GM12801 (cell line): ENCODE data around the gene SPACA6.

Experiments
- TF ChIP-seq, protein P1 (sequence below): IDR thresholded peaks from one replicate; pipeline ENCODE4 v1.5.1; 2011; ENCODE audit warnings: control low read depth; ENCODE audit not compliant: insufficient read length; ENCODE audit errors: extremely low read depth

SPACA6 gene

DNA sequence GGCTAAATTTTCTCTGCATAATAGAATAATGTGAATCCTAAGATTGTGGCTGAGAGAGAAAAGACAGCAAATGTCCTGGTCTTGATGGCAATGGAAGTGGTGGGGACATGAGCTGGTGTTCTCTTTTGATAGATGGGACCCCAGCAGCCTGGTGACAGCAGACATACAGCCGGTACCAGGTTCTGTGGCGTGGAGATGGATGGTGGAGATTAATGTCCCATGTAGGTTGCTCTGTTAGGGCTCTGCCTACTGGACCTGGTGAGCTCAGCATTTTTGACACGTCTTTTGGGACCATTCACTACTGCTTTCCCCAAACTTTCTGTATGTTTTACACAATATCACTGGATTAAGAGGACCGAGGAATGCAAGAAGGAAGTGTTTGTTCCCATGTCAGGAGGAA, 38.3 kb upstream of the SPACA6 start:
- TF ChIP-seq, protein P1, sequence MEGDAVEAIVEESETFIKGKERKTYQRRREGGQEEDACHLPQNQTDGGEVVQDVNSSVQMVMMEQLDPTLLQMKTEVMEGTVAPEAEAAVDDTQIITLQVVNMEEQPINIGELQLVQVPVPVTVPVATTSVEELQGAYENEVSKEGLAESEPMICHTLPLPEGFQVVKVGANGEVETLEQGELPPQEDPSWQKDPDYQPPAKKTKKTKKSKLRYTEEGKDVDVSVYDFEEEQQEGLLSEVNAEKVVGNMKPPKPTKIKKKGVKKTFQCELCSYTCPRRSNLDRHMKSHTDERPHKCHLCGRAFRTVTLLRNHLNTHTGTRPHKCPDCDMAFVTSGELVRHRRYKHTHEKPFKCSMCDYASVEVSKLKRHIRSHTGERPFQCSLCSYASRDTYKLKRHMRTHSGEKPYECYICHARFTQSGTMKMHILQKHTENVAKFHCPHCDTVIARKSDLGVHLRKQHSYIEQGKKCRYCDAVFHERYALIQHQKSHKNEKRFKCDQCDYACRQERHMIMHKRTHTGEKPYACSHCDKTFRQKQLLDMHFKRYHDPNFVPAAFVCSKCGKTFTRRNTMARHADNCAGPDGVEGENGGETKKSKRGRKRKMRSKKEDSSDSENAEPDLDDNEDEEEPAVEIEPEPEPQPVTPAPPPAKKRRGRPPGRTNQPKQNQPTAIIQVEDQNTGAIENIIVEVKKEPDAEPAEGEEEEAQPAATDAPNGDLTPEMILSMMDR: no peak

DNA sequence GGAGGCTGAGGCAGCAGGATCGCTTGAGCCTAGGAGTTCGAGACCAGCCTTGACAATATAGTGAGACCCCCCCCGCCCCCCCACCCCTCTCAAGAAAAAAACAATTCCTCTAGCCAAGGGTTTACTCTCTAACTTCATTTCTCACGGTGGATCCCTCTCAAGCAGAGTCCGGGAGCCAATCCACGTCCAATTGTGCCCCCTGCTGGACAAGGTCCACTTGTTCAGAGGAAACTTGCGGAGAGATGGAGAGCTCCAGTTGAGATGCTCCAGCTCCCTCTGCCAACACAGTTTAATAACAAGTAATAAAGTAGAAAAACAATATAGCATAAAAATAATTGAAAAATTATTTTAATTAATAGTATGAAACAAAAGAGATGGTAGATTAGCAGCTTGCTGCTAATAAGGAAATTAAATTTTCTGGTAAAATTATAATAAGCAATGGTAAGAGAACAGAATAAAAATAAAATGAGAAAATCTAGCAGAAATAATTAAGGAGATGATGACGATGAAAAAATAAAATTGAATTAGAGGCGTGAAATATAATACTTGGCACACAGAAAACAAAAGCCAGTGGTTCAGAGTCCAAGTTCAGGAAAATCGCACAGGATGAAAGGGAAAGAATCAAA, 32.0 kb upstream of the SPACA6 start:
- TF ChIP-seq, protein P1: no peak

DNA sequence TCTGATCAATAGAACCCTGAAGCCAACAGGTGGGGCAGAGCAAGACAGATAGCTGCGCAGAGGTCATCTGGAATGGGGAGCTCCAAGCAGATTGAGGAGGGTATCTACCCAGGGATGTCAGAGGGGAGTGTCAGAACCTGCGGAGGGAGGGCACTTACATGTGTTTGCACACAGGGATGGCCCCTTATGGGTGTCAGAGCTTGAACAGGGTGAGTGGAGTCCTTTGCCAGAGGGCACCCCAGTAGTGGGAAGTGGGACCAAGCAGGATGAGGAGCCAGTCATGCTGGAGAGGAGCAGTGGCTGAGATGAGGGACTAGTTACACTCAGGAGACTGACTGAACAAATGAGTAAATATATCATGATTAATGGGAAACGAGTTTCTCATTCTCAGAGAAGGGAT, 29.5 kb upstream of the SPACA6 start:
- TF ChIP-seq, protein P1: no peak

DNA sequence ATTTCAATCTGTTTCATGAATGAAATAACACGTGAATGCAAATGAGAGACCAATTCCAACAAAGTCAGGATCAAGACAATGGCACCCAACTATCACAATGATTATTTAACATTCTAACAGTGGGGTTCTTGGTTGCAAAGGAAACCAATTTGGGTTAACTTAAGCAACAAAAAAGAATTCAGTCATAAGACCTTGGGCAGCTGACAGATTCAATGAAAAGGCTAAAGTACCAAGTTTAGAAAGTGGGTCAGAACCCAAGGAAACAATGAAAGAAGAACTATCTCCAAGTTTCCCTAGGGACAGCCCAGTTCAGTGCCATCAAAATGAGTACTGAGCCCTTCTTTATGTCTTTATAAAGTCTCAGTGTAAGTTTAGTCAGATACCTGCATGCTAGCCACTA, 29.0 kb upstream of the SPACA6 start:
- TF ChIP-seq, protein P1: no peak

DNA sequence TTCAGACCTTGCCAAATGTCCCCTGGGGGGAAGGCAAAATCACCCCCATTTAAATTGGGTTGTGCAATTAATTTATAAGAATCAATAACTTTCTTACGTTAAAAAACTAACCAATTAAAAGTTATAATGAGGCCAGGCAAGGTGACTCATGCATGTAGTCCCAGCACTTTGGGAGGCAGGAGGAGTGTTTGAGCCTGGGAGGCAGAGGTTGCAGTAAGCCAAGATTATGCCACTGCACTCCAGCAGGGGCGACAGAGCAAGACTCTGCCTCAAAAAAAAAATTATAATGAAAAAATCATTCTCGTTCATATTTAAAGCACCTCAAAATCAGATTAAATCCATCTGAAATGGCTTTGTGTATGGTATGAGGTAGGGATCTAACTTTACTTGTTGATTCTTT, 28.1 kb upstream of the SPACA6 start:
- TF ChIP-seq, protein P1: no peak

DNA sequence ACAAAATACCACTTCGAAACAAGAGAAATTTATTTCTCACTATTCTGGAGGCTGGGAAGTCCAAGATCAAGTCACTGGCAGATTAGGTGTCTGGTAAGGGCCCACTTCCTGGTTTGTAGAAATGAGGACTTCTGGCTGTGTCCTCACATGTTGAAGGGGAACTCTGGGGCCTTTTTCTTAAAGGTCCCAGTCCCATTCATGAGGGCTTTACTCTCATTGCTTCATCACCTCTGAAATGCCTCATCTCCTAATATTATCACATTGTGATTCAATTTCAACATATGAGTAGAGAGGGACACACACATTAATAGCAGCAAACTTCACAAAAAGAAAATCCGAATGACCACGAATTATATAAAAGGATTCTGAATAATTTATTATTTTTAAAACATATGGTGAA, 24.9 kb upstream of the SPACA6 start:
- TF ChIP-seq, protein P1: no peak

DNA sequence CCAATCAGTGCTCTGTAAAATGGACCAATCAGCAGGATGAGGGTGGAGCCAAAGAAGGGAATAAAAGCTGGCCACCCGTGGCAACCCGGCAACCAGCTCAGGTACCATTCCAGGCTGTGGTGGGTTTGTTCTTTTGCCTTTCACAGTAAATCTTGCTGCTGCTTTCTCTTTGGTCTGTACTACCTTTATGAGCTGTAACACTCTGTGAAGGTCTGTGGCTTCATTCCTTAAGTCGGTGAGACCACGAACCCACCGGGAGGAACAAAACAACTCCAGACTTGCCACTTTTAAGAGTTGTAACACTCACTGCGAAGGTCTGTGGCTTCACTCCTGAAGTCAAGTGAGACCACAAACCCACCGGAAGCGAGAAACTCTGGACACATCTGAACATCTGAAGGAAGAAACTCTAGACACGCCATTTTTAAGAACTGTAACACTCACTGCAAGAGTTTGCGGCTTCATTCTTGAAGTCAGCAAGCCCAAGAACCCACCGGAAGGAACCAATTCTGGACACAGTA, 16.5 kb upstream of the SPACA6 start:
- TF ChIP-seq, protein P1: no peak
